Measurements from ENCODE around the gene AKR1C2.
"Not testable (repeated sequence)": the region's sequence is repeated elsewhere in the genome, so short reads cannot be mapped to it uniquely, and the experiment has no call there.

The AKR1C2 gene

DNA sequence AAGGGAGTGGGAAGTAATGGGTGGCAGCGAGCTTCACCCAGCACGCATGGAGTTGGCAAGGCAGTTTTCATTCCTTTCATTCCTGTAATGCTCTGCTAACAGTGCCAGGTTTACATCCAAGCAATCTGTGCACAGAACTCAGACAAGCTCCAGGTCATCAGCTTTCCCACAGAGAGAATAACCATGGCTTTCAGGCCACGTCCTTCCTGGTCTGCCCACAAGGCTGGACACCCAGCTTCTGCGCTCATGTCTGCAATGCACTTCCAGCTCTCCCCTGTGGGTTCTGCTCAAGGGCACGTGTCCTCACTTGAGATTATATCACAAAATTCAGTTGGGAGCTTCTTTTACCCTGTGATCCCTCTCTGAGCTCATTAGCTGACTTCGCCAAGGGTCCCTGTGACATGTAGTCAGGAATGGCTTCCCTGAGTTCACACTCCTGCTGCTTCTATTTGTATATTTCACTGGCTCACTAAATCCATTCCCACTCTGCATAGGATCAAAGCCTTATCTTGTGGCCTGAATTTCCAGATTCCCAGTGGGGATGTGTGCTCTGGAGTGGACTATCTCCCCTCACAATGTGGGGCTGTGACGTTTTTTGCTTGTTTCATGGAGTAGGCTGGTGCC lies 18.6 kb downstream of the AKR1C2 start:
- no peak for DNase-seq

DNA sequence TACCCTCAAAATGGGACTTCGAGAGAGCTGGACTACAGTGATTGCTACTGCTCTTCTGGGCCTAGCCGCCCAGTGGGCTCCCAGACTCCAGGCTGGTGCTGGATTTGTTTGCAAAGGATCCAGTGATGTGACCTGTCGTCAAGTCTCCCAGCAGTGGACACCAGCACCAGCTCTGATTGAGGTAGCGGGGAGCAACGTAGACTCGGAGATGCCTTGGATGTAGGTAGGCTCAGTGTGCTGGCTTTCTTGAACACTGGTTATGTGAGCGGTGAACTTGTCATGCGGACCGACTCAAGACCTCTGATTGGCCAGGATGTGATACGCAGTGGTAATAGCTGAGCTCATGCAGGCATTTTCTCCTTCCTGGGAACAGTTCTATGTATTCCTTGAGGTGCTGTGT lies 19.4 kb downstream of the AKR1C2 start:
- DNase-seq, result no peak

DNA sequence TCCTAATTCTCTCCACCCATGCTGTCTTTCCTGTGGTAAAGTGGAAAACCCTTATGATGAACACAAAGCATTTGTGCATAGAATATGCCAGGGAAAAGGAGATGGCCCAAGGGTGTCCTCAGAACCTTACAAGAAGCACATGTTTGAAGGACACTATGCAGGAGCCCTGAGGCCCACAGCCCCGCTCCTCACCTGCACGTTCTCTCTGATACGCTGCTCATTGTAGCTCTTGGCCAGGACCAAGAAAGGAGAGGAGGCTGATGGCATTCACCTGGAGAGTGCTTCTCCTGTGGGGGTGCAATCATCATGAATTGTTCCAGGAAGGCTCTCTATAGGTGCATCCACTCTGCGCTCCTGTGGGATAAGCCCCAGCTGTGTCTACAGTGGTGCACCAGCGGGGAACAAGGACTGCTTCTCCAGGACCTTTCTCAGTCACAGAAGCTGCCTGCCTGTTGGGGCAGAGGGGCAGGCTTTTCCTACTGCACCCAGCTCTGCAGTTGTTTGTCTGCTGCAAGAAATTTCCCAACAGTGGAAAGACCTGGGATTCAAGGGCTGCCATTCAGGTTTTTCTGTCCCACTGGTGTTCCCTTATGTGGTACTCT lies 19.9 kb downstream of the AKR1C2 start:
- DNase-seq, result no peak

DNA sequence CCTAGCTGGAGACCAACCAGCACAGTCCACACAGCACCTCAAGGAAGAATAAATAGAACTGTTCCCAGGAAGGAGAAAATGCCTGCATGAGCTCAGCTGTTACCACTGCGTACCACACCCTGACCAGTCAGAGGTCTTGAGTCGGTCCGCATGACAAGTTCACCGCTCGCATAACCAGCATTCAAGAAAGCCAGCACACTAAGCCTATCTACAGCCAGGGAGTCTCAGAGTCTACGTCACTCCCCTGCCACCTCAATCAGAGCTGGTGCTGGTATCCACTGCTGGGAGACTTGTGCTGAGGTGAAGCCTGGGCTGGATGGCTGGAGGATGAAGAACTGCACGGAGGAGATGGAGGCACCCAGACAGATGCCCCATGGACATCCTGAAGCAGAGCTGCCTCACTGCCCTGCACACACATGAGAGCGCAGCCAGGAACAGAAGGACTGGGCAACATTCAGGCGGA lies 20.9 kb downstream of the AKR1C2 start:
- no peak for DNase-seq

DNA sequence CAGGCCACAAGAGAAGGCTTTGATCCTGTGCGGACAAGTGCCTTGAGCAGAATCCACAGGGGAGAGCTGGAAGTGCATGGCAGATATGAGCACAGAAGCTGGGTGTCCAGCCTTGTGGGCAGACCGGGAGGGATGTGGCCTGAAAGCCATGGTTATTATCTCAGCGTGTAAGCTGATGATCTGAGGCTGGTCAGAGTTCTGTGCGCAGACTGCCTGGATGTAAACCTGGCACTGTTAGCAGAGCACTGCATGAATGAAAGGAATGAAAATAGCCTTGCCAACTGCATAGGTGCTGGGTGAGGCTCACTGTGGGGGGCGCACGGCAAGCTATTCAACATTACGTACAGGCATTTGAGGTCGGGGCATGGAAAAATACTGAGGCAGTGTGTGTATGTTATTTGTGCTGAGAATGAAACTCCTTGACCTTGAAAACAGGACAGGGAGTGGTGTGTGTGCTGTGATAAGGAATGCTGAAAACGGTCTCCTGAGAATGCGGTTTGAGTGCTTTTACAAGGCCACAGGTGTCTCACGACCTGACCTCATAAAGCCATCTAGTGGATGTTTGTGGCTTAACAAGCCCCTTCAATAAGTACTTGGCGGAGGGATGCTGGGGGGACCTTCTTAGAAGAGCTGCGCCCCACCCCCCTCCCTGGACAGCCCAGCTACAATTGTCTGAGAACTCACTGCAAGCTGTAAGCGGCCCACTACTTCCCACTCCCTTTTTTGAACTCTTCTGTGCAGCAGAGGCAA lies 21.8 kb downstream of the AKR1C2 start:
- no peak for DNase-seq

DNA sequence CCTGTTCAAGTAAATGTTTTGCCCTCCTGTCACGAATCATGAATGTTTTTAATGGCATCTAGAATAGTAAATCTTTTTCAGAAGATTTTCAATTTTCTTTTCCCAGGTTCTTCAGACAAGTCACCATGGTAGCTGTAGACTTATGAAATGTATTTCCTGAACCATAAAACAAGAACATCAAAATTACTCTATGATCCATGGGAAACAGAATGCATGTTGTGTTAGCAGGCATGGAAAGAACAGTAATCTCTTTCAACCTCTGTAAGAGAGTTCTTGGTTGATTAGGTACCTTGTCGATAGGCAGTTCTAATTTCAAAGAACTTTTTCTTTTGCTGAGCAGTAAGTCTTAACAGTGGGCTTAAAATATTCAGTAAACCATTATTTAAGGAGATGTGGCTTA lies 22.9 kb downstream of the AKR1C2 start:
- no peak for DNase-seq

DNA sequence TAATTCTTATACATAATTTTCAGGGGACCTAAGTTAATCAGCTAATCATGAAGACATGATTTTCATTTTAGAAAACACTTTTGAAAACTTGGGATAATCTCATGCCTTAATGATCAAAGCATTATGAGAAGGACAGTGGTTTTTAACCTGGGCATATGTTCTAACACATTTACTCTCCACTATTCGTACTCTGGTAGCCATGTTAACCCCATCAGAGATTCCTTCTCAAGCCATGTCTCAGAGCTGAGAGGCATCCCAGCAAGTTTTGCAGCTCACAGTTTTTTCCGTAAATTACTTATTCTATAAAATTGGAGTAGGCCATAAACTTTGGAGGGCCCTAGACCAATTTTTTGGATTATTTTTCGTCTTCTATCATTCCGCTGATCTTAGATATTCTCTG lies 24.8 kb downstream of the AKR1C2 start:
- no peak for DNase-seq

DNA sequence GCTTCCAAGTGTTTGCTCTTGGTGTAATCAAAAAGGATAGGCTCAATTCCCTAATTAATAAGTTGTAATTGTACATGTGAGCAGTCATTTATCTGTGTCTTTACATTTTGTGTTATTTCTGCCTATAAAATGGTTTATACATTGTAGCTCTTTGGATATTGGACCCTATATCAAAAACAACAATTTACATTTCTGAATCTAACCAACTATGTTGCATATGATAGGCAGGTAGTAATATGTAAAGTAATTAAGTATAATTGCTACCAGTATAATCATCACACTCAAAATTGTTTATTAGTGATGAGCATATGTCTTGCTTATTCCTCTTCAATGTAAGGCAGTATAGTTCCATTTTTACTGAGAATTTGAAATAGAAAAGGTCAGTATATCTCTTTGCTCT lies 26.6 kb downstream of the AKR1C2 start:
- DNase-seq, result no peak

DNA sequence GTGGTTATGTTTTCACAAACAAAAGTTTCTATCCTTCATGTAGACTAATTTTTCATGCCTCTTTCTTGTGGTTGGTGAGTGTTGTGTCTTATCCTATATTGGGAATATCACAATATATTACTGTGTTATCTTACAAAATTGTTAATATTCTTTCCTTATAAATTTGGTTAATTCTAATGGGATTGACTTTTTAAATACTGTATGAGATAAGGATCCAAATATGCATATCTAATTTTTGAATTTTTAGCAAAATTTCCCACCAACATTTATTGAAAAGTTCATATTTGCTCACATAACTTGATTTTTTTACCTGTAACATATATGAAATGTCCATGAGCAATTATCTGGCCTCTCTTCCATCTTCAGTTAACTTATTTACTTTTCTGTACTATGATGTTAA lies 29.3 kb downstream of the AKR1C2 start:
- DNase-seq, result not testable (repeated sequence)

DNA sequence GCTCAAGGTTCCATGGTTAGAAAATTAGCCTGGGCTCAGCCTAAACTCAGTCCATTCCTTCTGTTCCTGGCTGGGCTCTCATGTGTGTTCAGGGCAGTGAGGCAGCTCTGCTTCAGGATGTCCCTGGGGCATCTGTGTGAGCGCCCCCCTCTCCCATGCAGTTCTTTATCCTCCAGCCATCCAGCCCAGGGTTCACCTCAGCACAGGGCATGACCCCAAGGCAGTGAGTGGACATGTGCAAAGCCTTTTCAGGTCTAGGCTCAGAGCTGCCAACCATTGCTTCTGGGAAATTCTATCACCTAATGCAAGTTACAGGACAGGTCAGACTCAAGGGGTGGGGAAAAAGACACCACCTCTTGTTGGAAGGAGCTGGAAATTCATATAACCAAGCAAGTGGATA lies 30.4 kb downstream of the AKR1C2 start:
- not testable (repeated sequence) for DNase-seq

DNA sequence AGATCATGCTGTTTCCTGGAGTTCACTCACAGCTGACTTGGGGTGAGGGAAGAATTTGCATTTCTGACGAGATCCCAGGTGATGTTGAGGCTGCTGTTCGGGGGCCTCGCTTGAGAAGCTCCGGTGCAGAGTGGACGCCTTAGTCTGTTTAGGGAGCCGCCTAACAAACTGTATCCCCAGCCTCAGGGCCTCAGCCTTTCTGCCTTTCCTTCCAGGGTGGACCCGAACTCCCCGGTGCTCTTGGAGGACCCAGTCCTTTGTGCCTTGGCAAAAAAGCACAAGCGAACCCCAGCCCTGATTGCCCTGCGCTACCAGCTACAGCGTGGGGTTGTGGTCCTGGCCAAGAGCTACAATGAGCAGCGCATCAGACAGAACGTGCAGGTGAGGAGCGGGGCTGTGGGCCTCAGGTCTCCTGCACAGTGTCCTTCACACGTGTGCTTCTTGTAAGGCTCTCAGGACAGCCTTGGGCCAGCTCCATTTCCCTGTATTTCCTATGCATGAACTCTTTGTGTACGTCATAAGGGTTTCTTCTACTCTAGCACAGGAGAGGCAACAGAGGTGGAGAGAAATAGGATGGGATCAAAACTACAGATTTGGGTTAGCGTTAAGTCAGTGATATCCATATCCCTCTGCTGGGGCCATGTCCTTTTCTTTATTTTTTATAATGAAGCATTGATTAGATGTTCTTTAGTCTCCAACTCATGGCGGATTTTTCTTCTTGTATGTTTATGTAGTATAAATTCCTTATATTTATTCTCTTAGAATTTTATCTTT lies 31.1 kb downstream of the AKR1C2 start:
- DNase-seq, result not testable (repeated sequence)

DNA sequence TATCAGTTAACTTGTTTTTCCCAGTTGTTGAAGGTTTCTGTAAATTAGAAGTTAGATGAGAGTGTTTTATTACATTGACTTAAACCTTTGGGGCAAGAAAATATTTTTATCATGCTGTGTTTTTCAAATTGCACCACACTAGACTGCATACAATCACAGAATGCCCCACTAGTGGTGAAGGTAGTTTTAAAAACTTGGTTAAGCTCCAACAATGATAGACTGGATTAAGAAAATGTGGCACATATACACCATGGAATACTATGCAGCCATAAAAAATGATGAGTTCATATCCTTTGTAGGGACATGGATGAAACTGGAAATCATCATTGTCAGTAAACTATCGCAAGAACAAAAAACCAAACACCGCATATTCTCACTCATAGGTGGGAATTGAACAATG lies 33.3 kb downstream of the AKR1C2 start:
- DNase-seq, result not testable (repeated sequence)

DNA sequence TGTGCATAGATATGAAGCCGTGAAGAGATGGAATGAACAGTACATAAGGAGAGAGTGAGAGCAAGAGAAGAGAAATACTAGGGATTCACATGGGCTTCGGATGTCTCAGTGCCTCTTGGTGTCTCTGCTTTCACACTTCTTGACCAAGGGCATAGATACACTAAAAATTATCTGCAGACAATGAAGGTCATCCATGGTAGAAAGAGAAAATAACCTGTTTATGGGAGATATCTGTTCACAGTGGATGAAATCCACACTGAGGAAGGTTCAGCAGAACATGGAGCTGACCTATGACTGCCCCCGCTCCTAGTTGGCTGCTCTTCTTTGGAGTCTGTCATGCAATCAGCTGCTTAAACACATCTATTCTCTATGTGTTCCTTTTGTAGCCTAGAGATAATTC lies 34.4 kb downstream of the AKR1C2 start:
- DNase-seq, result not testable (repeated sequence)

DNA sequence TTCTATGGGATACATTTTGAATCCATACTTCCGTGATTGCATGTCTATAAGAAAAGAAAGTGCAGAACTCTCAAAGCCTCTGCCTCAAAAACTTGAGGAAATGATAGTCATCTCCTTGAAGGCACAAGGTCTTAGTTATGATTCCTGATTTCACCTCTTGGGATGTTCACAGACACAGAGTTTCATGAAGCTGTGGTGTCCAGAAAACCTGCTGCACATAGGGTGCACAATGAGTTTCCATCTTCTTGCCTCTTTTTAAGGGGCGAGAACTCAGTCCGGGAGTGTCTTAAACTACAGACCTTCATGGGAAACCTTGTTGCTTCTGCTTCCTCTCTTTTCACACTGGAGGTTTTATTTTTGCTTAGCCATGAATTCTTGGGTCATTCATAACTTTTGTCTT lies 36.5 kb downstream of the AKR1C2 start:
- not testable (repeated sequence) for DNase-seq

DNA sequence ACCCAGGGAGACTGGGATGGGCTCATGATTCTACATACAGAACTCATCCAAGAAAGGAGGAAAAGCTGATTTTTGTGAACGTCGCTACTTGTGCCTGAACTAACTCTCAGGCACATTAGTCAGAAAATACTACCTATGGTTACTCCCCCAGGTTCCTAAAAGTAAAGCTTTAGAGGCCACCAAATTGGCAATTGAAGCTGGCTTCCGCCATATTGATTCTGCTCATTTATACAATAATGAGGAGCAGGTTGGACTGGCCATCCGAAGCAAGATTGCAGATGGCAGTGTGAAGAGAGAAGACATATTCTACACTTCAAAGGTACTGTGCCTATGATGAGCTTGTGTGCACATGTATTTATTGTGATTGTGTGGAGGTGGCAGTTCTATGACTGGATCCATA lies 37.9 kb downstream of the AKR1C2 start:
- not testable (repeated sequence) for DNase-seq

DNA sequence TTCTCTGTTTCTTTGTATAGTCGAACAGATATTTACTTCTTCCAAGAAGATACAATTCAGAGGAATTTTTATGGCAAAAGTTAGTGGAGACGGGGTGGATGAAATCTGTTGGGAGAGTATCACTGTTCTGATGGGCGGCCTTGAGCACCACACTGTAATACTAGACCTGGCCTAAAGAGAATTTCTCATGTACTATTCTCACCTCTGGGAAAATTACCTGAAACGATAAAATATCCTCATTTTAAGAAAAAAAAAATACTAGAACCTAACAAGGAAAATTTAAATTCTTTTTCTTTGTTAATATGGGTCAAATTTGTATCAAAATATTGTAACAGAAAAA lies 39.9 kb downstream of the AKR1C2 start:
- DNase-seq, result not testable (repeated sequence)

DNA sequence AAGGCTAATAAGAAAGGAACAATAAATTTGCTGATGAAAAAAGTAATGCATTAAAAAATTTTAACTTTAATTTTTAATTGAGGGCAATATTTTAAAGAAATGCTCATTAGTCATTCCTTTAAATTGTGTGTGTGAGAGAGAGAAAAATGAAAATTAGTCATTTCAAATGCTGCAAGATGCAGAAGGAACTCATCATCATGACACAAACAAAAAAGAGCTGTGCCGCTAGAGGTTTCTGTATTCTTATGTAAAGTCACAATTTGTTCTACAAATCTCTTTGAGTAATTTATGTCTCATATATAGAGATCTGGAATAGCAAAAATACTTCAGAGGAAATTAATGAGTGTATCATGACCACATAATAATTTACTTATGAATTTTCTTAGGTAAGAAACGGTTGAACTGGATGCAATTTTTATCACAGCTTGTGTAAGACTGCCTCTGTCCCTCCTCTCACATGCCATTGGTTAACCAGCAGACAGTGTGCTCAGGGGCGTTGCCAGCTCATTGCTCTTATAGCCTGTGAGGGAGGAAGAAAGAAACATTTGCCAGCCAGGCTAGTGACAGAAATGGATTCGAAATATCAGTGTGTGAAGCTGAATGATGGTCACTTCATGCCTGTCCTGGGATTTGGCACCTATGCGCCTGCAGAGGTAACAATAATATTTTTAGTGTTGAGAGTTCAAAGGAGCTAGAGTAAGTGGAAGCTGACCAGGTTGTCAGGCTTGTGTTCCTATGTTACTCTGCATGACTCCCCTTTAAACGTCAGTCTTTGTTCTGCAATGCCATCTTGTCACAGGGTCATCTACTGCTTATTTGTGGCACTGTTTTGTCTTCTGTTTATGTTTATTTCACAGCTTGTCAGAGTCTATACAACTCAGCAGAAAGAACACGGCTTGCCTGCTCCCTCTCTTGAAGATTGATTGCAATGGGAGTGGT lies 40.5 kb downstream of the AKR1C2 start, which contains the start of gene AKR1C1:
Gene AKR1C1 (plus strand): TSS at position 540 of the 939 bp plus-strand sequence. CDS start 30 bp downstream, at position 570.
- not testable (repeated sequence) for DNase-seq

DNA sequence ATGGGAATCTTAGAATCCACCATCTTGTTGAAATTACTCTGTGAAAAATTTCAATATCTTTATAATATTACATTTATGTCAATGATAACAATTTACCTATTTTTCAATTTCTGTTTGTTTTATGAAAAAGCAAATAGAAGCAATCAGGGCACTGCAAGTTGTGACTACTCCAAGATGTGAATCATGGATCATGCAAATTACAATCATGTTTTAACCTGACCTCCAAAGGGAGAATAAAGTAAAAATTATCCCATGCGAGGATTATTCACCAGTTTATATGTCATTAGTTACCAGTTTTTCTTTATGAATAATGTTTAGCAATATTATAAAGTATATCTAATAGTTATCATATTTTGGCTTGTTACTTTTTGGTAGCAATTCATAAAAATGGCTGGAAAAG lies 41.3 kb downstream of the AKR1C2 start:
- not testable (repeated sequence) for DNase-seq

DNA sequence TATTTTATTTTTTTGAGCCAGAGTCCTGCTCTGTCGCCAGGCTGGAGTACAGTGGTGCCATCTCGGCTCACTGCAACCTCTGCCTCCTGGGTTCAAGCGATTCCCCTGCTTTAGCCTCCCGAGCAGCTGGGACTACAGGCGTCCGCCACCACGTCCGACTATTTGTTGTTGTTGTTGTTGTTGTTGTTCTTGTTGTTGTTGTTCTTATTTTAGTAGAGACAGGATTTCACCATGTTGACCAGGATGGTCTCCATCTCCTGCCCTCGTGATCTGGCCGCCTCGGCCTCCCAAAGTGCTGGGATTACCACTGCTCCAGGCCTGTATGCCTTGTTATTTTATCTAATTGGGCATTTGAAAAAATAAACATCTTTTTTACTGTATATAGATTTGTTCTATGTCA lies 42.1 kb downstream of the AKR1C2 start:
- DNase-seq, result not testable (repeated sequence)

DNA sequence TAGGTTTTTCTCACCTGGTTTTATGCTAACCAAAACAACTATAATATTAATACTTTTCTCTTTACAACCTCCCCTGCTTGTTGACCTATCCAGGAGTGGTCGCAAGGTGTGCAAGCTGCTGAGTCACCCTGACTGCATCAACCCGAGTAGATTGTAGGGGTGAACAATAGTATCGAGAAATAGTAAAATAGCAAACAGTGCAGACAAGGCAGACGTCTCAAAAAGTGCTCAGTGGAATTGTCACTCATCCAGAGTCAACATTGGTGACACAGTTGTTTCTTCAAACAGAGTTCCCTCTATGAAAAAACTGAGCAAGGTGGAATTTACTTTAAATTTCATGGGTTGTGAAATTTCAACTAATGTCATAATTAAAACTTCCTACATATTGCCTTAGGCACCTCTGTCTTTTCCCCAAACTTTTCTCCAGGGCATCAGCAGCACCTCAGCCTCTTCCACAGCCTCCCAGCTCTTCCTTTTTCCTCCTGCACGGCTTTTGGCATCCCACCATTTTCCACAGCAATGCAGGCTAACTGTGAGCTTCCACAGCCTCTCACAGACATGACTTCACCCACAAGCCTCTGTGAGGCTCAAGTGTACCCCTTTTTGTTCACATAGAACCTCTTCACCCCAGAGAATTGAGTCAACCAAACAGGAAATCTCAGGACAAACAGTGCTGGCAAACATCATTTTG lies 46.6 kb downstream of the AKR1C2 start:
- DNase-seq, result not testable (repeated sequence)

DNA sequence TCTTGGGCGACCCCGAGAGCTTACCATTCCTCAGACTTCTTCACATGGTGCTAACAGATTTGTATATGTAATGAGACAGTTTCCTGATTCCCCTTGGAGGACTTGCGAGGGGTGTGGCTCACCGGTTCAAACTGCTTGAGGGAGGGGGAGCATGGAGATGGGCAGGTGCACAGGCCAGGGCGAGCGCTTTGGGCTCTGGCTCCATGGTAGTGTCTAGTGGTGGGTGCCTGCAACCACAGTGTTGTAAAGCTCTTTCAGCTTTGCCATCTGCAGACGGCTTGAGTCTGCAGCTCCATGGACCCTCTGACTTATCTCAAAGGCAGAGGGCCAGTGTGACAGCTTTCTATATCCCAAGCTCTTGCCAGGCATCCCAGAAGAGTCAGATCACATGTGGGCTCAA lies 47.6 kb downstream of the AKR1C2 start:
- DNase-seq, result not testable (repeated sequence)

DNA sequence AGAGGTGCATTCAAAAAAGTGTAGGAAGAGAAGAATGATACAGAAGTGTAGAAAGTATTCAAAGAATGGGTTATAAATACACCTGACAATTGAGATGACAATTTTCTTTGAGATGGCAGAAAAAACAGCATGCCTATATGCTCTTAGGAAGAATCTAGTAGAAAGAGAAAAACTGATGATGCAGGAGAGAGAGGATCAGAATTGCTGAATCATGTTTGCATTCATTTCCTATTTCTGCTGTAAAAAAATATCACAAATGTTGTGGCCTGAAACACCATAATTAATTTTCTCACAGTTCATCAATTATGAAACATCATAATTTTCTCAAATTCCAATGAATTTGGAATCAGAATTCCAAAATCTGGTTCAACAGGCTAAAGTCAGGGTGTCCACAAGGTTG lies 50.3 kb downstream of the AKR1C2 start:
- no peak for DNase-seq
